Fibroblast of skin of right quadriceps (primary cell): ENCODE data around the gene GRIK1.

Source experiments
- DNase-seq: peaks from one replicate; pipeline ENCODE4 v3.0.0-alpha.2; 2013

GRIK1 gene

GRCh38 chr21:29904359-29905282, 35.2 kb downstream of the GRIK1 start:
- peak; percentile 61 for DNase-seq

- no peak for DNase-seq
These were observed 42.9 kb downstream of the GRIK1 start for GRCh38 chr21:29896884-29897283.

GRCh38 chr21:29893687-29894086, 46.1 kb downstream of the GRIK1 start:
- no peak for DNase-seq

GRCh38 chr21:29892379-29892778, 47.4 kb downstream of the GRIK1 start:
- DNase-seq: no peak

- DNase-seq: peak; percentile 43
These were observed 51.4 kb downstream of the GRIK1 start for GRCh38 chr21:29888437-29888836.

- DNase-seq: no peak
These were observed 52.3 kb downstream of the GRIK1 start for GRCh38 chr21:29887313-29888009.

- no peak for DNase-seq
These were observed 54.3 kb downstream of the GRIK1 start for GRCh38 chr21:29885491-29885890.

GRCh38 chr21:29875873-29876272, 63.9 kb downstream of the GRIK1 start:
- no peak for DNase-seq

- DNase-seq: no peak
These were observed 64.6 kb downstream of the GRIK1 start for GRCh38 chr21:29875036-29875716.

- DNase-seq: no peak
These were observed 65.9 kb downstream of the GRIK1 start for GRCh38 chr21:29873908-29874307.

- DNase-seq: no peak
These were observed 69.0 kb downstream of the GRIK1 start for GRCh38 chr21:29870814-29871213.

- DNase-seq: no peak
These were observed 72.0 kb downstream of the GRIK1 start for GRCh38 chr21:29867796-29868195.

- DNase-seq: no peak
These were observed 79.5 kb downstream of the GRIK1 start for GRCh38 chr21:29860346-29860745.

GRCh38 chr21:29857150-29857549, 82.6 kb downstream of the GRIK1 start:
- DNase-seq: no peak

GRCh38 chr21:29854795-29855194, 85.0 kb downstream of the GRIK1 start:
- DNase-seq: no peak

- no peak for DNase-seq
These were observed 88.2 kb downstream of the GRIK1 start for GRCh38 chr21:29851611-29852010.

- DNase-seq: peak; percentile 53
These were observed 90.0 kb downstream of the GRIK1 start for GRCh38 chr21:29849735-29850176.

- no peak for DNase-seq
These were observed 96.0 kb downstream of the GRIK1 start for GRCh38 chr21:29843804-29844203.

- no peak for DNase-seq
These were observed 105.2 kb downstream of the GRIK1 start for GRCh38 chr21:29834617-29835016.

GRCh38 chr21:29832217-29832616, 107.6 kb downstream of the GRIK1 start:
- DNase-seq: no peak

- DNase-seq: peak; percentile 3
These were observed 110.1 kb downstream of the GRIK1 start for GRCh38 chr21:29829564-29830275.

GRCh38 chr21:29827647-29828046, 112.1 kb downstream of the GRIK1 start:
- no peak for DNase-seq

GRCh38 chr21:29827236-29827635, 112.6 kb downstream of the GRIK1 start:
- DNase-seq: no peak
